ENCODE data around the gene CORO6.
A peak's percentile ranks its signal among the peaks of the same experiment; 100 is the strongest.

The CORO6 gene

DNA sequence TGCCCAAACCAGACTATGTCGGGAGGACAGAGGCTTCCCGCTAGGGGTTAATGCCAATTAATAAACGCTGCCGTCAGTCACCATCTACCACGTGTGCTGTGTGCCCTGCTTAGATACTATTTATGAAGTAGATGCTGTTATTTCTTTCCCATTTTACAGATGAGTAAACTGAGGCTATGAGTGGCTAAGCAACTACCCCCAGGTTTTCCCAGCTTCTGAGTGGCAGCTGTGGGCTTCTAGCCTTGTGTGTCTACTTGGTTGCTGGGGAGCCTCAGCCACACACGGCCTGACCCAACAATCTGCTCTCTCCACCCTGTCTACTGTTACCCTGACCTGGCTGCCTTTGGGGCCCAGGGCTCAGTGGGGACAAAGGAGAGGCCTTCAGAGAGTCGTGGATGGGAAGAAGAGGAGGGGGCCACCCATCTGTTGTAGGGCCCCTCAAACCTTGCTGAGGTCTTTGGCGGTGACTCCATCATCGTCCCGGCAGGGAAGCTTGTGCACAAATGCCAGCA is 40.4 kb downstream of the CORO6 start:
- TF ChIP-seq, protein P1, sequence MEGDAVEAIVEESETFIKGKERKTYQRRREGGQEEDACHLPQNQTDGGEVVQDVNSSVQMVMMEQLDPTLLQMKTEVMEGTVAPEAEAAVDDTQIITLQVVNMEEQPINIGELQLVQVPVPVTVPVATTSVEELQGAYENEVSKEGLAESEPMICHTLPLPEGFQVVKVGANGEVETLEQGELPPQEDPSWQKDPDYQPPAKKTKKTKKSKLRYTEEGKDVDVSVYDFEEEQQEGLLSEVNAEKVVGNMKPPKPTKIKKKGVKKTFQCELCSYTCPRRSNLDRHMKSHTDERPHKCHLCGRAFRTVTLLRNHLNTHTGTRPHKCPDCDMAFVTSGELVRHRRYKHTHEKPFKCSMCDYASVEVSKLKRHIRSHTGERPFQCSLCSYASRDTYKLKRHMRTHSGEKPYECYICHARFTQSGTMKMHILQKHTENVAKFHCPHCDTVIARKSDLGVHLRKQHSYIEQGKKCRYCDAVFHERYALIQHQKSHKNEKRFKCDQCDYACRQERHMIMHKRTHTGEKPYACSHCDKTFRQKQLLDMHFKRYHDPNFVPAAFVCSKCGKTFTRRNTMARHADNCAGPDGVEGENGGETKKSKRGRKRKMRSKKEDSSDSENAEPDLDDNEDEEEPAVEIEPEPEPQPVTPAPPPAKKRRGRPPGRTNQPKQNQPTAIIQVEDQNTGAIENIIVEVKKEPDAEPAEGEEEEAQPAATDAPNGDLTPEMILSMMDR (conservative IDR thresholded peaks at IDR 0.05; ENCODE audit: low read depth), result no peak
- peak overlapping the region; percentile 99 for H3K27ac ChIP-seq
- POLR2A ChIA-PET (ENCODE audit: low non-redundant PET), result interaction anchor here (0.6 kb wide), 2 partner anchors 13 to 192 kb away, joined by 3 to 6 read pairs; partner anchors contain the start of gene TAOK1
- CTCF ChIA-PET, result interaction anchor here (0.6 to 5.2 kb wide), 9 partner anchors 9 to 349 kb away, joined by 3 to 71 read pairs (median 3); partner anchors contain the start of gene ANKRD13B
- no peak for DNase-seq (ENCODE audit: low spot score)

DNA sequence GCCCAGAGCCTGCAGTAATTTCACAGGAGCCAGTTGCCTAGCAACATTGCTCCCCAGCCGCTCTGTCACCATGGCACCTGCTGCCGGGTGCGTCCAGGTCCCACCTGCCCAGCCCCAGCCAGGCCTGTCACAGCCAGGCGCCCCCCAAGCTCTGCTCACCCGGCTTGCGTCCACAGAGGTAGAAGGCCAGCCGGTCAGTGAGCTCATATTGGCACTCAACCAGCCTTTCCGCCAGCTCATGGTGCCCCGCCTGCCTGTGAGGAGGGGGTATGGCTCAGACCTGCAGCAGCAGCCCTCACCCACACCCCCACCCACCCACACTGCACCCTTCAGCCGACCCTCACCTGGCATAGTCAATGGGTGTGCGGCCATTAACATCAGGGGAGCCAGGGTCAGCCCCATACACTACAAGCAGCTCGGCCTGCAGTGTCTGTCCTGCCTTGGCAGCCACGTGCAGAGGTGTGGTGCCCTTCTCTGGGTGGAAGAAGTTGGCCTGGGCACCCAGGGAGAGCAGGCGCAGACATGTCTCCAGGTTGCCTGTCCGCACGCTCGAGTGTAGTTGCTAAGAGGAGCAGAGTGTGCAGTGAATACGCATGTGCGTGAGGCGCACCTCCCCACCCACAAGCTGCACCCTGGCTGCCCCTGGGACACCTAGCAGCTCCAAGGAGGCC is 41.0 kb downstream of the CORO6 start:
- TF ChIP-seq, protein P1 (conservative IDR thresholded peaks at IDR 0.05; ENCODE audit: low read depth), result no peak
- peak; percentile 86 for DNase-seq (ENCODE audit: low spot score)
- H3K27ac ChIP-seq, result peak overlapping the region; percentile 99
- POLR2A ChIA-PET (ENCODE audit: low non-redundant PET), result interaction anchor here (0.6 kb wide), 2 partner anchors 13 to 191 kb away, joined by 3 to 6 read pairs; partner anchors contain the start of gene TAOK1
- CTCF ChIA-PET, result interaction anchor here (0.6 to 5.2 kb wide), 9 partner anchors 10 to 436 kb away, joined by 3 to 71 read pairs (median 6); partner anchors contain the start of gene ANKRD13B

DNA sequence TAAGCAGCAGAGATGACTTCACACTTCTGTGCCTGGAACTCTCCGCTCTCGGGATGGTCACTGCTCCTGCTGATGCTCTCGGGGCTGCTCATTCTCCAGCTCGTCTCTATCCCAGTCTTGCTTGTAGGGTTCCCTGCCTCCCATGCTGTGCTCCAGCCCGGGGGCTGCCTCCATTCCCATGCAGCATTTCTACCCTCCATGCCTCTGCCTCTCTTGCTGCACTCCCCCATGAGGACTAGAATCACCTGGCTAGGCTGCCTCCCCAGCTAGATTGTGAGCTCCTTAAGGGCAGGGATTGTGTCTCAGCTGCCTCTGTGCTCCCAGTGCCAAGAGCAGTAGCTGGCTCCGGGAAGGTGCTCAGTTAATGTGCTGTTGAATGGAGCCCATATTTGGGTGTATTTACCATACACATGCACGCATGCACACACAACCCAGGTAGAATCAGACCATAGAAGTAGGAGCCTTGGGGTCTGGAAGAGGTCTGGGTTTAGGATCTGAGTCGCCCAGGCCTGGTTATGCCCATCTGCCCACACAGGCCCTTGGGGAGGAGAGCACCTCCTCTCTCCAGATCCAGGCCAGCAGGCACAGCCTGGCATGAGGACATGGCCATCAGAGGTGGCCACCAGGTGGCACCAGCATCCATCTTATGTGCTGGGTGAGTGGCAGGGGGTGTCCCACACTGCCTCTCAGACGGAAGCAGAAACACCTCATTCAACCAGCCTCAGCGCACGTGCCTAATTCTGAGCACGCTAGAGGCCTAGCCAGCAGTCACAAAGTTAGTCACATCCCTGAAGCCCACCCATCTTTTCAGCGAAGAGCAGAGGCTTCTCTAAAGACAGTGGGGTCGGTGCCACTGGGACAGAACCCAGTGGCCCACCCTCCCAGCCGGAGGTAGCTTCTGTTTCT is 42.6 kb downstream of the CORO6 start:
- TF ChIP-seq, protein P1 (conservative IDR thresholded peaks at IDR 0.05; ENCODE audit: low read depth), result peak; percentile 89
- peak overlapping the region; percentile 99 for H3K27ac ChIP-seq
- CTCF ChIA-PET, result interaction anchor here (0.6 to 5.2 kb wide), 12 partner anchors 9 to 245 kb away, joined by 3 to 71 read pairs (median 6); partner anchors contain the start of genes ANKRD13B and TP53I13
- DNase-seq (ENCODE audit: low spot score), result peak; percentile 85
- POLR2A ChIA-PET (ENCODE audit: low non-redundant PET), result interaction anchor here (0.7 kb wide), 1 partner anchor 11 kb away, joined by 3 read pairs; no protein-coding TSS in a partner anchor

DNA sequence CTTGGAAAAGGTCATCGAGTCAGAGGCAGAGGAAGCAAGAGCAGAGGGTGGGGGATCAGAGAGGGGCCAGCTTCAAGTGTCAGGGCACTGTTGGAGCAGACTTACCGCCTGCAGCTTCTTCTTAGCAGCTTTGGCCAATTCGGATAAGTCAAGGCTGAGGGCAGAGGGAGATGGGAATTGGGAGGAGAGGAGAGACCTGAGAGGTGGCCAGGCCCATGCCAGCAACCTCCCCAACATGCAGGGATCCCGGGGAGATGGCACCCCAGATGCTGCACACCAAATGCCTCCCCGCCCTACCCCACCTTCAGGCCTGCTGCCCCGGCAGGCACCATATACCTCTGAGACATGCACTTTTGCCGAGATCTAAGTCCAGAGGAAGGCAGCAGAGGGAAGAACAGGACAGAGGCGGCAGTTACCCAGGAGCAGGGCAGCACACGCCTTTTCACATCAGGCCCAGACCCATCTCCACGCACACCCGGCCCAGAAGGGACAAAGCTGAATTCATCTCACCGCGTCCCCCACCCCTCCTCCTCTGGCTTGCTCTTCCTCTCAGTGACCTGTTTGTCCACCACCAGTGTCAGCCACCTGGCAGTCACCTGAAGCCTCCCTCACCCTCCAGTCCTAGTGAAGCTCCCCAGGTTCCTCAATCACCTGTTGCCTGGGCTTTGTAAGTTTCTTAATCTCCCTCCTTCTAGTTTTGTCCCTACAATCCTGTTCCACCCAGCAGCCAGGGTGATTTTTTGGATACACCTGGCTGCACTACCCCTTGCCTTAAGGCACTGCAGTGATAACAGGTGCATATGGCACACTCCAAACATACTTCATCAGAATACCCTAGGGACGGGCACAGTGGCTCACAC is 43.9 kb downstream of the CORO6 start:
- ChIA-PET CTCF (interaction anchor here (1.0 to 5.2 kb wide), 3 partner anchors 13 to 39 kb away, joined by 3 to 71 read pairs (median 7); partner anchors contain the start of gene ANKRD13B), POLR2A (ENCODE audit: low non-redundant PET) (no interaction called here)
- no peak for DNase-seq (ENCODE audit: low spot score)
- TF ChIP-seq, protein P1 (conservative IDR thresholded peaks at IDR 0.05; ENCODE audit: low read depth), result no peak
- H3K27ac ChIP-seq, result peak overlapping the region; percentile 99

DNA sequence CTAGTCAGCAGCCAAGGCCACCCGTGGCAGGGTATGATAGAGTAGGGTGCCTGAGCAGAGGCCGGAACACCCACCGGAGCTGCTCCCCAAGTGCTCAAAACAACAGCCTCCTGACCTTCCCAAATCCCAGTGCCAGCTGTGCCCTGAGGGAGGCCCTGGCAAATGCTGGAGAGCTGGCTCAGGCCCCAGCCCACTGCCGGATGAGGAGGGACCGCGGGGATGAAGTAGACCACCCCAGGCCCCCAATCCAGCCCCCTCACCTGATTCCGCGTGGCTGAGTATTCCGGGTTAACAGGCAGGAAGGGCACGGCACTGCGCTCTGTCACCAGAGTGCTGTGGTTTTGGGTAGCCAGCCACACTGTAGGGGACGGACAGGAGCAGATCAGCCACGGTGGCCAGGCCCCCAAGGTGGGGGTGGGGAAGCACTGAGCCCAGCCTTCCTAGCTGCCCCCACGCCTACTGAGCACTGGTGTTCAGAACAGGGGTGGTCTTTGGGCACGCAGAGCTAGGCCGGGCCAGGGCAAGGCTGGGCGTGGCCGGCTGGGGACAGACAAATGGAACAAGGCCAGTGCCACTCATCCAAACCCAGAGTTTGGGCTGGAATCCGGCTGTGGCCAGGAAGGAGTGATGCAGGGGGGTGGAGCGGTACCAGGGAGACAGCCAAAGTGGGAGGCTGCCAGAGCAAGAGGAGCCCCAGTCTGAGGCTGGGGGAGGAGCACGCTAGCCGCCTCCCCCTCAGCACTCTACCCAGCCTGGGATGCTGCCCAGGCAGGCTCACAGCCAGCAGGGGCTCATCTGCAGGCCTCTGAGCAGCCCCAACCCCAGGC is 45.1 kb downstream of the CORO6 start:
- POLR2A ChIA-PET (ENCODE audit: low non-redundant PET), result no interaction called here
- DNase-seq (ENCODE audit: low spot score), result no peak
- H3K27ac ChIP-seq, result peak overlapping the region; percentile 99
- CTCF ChIA-PET, result interaction anchor here (1.1 to 2.0 kb wide), 2 partner anchors 14 to 23 kb away, joined by 3 to 8 read pairs; no protein-coding TSS in a partner anchor
- TF ChIP-seq, protein P1 (conservative IDR thresholded peaks at IDR 0.05; ENCODE audit: low read depth), result no peak
